MCF 10A (cell line): ENCODE measurements around the gene CBLIF. TPM values are rescaled to one million over a fixed set of nuclear protein-coding genes. Genes with fewer than 3 reads are reported as not detected.

Experiments used
- BruUV-seq: library from RNA; stranded (reverse); fragments of 400-500 nt; replicated peaks from 2 replicates; lab custom pipeline; 2021; lab: Mats Ljungman, UMichigan
- CTCF ChIA-PET: fragments of 300-600 bp; sonication (Branson Sonifier 250); formaldehyde crosslinking; extraction: SDS; loops from one replicate; lab custom pipeline; 2021; ENCODE audit warnings: antibody characterized with exemption, inconsistent platforms; lab: Yijun Ruan, JAX
- POLR2A ChIA-PET: fragments of 300-600, 350-650 bp; sonication (Branson Sonifier 250); formaldehyde crosslinking; extraction: SDS; loops from one replicate; lab custom pipeline; 2020; ENCODE audit warnings: antibody characterized with exemption, inconsistent platforms; lab: Yijun Ruan, JAX
- DNase-seq: peaks from one replicate; pipeline ENCODE4 v3.0.0-alpha.2; 2018; ENCODE audit not compliant: unreplicated experiment
- H3K27ac Mint-ChIP-seq: one replicate; pipeline ENCODE4 v1.8.0; 2022; ENCODE audit warnings: mild to moderate bottlenecking, low read depth, mixed read lengths; ENCODE audit not compliant: unreplicated experiment
- H3K27me3 Mint-ChIP-seq: one replicate; pipeline ENCODE4 v1.8.0; 2022; ENCODE audit warnings: mixed read lengths; ENCODE audit not compliant: insufficient read depth, unreplicated experiment
- H3K36me3 Mint-ChIP-seq: one replicate; pipeline ENCODE4 v1.8.0; 2022; ENCODE audit warnings: mild to moderate bottlenecking, moderate library complexity, mixed read lengths; ENCODE audit not compliant: insufficient read depth, unreplicated experiment
- H3K4me1 Mint-ChIP-seq: one replicate; pipeline ENCODE4 v1.8.0; 2022; ENCODE audit warnings: mixed read lengths; ENCODE audit not compliant: insufficient read depth, unreplicated experiment
- H3K4me3 Mint-ChIP-seq: one replicate; pipeline ENCODE4 v1.8.0; 2022; ENCODE audit warnings: mild to moderate bottlenecking, moderate library complexity, mixed read lengths; ENCODE audit not compliant: unreplicated experiment
- H3K9me3 Mint-ChIP-seq: one replicate; pipeline ENCODE4 v1.8.0; 2022; ENCODE audit warnings: mixed read lengths; ENCODE audit not compliant: unreplicated experiment
- CTCF ChIP-seq: fragments of 200-600 bp; IDR thresholded peaks from one replicate; pipeline ENCODE4 v1.8.0; 2022; ENCODE audit warnings: antibody characterized with exemption, mild to moderate bottlenecking; ENCODE audit not compliant: unreplicated experiment
- intact Hi-C: fragments of 100-400 bp; cut with micrococcal nuclease; formaldehyde crosslinking; loops from 2 replicates; pipeline ENCODE4 v1.14.1; 2022
- total RNA-seq: library from RNA; stranded (reverse); gene quantifications from 2 replicates; pipeline ENCODE4 v1.2.3, GENCODE V29; 2022

The CBLIF gene
- total RNA-seq, 1 experiment from 2014 or later, result not detected

- no peak overlapping the region for H3K27ac Mint-ChIP-seq
- no peaks in the 10 kb centered on the region for H3K4me1 Mint-ChIP-seq
- ChIA-PET CTCF (interaction anchor here (0.6 to 0.7 kb wide), 2 partner anchors 62 to 141 kb away, joined by 3 read pairs; no protein-coding TSS in a partner anchor), POLR2A (no interaction called here)
- H3K27me3 Mint-ChIP-seq, result no peaks in the 10 kb centered on the region
- BruUV-seq, result no TSS peak
- no peaks in the 10 kb centered on the region for H3K9me3 Mint-ChIP-seq
- no peak for TF ChIP-seq CTCF
- no peak overlapping the region for H3K4me3 Mint-ChIP-seq
- H3K36me3 Mint-ChIP-seq, result no peaks in the 10 kb centered on the region
- DNase-seq, result no peak
- intact Hi-C loops, result no loop called here
Observed at GRCh38 chr11:59842316-59842715, 3.0 kb downstream of the CBLIF start.

- ChIA-PET POLR2A (no interaction called here), CTCF (interaction anchor here (0.6 kb wide), 1 partner anchor 142 kb away, joined by 3 read pairs; no protein-coding TSS in a partner anchor)
- BruUV-seq, result no TSS peak
- Mint-ChIP-seq H3K4me1 (no peaks in the 10 kb centered on the region), H3K9me3 (no peaks in the 10 kb centered on the region), H3K4me3 (no peak overlapping the region), H3K27me3 (no peaks in the 10 kb centered on the region), H3K27ac (no peak overlapping the region), H3K36me3 (no peaks in the 10 kb centered on the region)
- intact Hi-C loops, result no loop called here
- no peak for DNase-seq
- TF ChIP-seq CTCF, result no peak
Observed at GRCh38 chr11:59841514-59841913, 3.8 kb downstream of the CBLIF start.

- CTCF ChIA-PET, result no interaction called here
- no peak for TF ChIP-seq CTCF
- H3K36me3 Mint-ChIP-seq, result no peaks in the 10 kb centered on the region
- no TSS peak for BruUV-seq
- no peaks in the 10 kb centered on the region for H3K27me3 Mint-ChIP-seq
- POLR2A ChIA-PET, result no interaction called here
- intact Hi-C loops, result no loop called here
- H3K4me1 Mint-ChIP-seq, result no peaks in the 10 kb centered on the region
- no peaks in the 10 kb centered on the region for H3K9me3 Mint-ChIP-seq
- no peak overlapping the region for H3K4me3 Mint-ChIP-seq
- H3K27ac Mint-ChIP-seq, result no peak overlapping the region
- no peak for DNase-seq
Observed at GRCh38 chr11:59839615-59840014, 5.7 kb downstream of the CBLIF start.

GRCh38 chr11:59833602-59834001 lies 11.7 kb downstream of the CBLIF start:
- intact Hi-C loops, result no loop called here
- Mint-ChIP-seq H3K27me3 (no peaks in the 10 kb centered on the region), H3K36me3 (no peaks in the 10 kb centered on the region), H3K4me1 (no peaks in the 10 kb centered on the region), H3K27ac (no peak overlapping the region), H3K9me3 (no peaks in the 10 kb centered on the region), H3K4me3 (no peak overlapping the region)
- no peak for DNase-seq
- ChIA-PET POLR2A (no interaction called here), CTCF (no interaction called here)
- no peak for TF ChIP-seq CTCF
- no TSS peak for BruUV-seq
